A673 (cell line): Measurements from ENCODE around the gene TSC22D3.

Experiments used
- EZH2 ChIP-seq: fragments of 200-600 bp; sonication (generic); IDR thresholded peaks from 2 replicates; pipeline ENCODE4 v1.6.1; 2017; ENCODE audit warnings: borderline replicate concordance, low read depth, mild to moderate bottlenecking, mixed read lengths, antibody characterized with exemption, low read length; ENCODE audit not compliant: poor library complexity, severe bottlenecking
- TF ChIP-seq, protein P1 (sequence below): fragments of 300-800, 200-600 bp; sonication (generic); conservative IDR thresholded peaks from 2 replicates; pipeline ENCODE4 v1.5.1; 2017; ENCODE audit warnings: low read depth, mild to moderate bottlenecking, antibody characterized with exemption, low read length, moderate library complexity, mixed read lengths

GRCh38 chrX:107716816-107717700, 58.5 kb downstream of the TSC22D3 start:
- TF ChIP-seq, protein P1, sequence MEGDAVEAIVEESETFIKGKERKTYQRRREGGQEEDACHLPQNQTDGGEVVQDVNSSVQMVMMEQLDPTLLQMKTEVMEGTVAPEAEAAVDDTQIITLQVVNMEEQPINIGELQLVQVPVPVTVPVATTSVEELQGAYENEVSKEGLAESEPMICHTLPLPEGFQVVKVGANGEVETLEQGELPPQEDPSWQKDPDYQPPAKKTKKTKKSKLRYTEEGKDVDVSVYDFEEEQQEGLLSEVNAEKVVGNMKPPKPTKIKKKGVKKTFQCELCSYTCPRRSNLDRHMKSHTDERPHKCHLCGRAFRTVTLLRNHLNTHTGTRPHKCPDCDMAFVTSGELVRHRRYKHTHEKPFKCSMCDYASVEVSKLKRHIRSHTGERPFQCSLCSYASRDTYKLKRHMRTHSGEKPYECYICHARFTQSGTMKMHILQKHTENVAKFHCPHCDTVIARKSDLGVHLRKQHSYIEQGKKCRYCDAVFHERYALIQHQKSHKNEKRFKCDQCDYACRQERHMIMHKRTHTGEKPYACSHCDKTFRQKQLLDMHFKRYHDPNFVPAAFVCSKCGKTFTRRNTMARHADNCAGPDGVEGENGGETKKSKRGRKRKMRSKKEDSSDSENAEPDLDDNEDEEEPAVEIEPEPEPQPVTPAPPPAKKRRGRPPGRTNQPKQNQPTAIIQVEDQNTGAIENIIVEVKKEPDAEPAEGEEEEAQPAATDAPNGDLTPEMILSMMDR: no peak
- no peak for TF ChIP-seq EZH2
